Kasumi-1 (cell line): ENCODE results near the gene NOX3.

Experiments
- DNase-seq, 2 experiments: peaks; one replicate each; lab custom pipeline; 2025; lab: John Stamatoyannopoulos, UW

The NOX3 gene

GRCh38 chr6:155399062-155399744, 56.4 kb downstream of the NOX3 start:
- peak; percentile 8 to 25 for DNase-seq

GRCh38 chr6:155398701-155399061, 57.0 kb downstream of the NOX3 start:
- no peak for DNase-seq

GRCh38 chr6:155398221-155398620, 57.4 kb downstream of the NOX3 start:
- DNase-seq: no peak

GRCh38 chr6:155397172-155397705, 58.4 kb downstream of the NOX3 start:
- DNase-seq: no peak

- no peak for DNase-seq
Observed at GRCh38 chr6:155396605-155397004, 59.0 kb downstream of the NOX3 start.

GRCh38 chr6:155395339-155395738, 60.3 kb downstream of the NOX3 start:
- no peak for DNase-seq

GRCh38 chr6:155389130-155389529, 66.5 kb downstream of the NOX3 start:
- peak; percentile 9 to 11 for DNase-seq

GRCh38 chr6:155388591-155388990, 67.0 kb downstream of the NOX3 start:
- DNase-seq: no peak

- DNase-seq: no peak
Observed at GRCh38 chr6:155387481-155387880, 68.2 kb downstream of the NOX3 start.

- no peak for DNase-seq
Observed at GRCh38 chr6:155384321-155384952, 71.2 kb downstream of the NOX3 start.

GRCh38 chr6:155383913-155384312, 71.7 kb downstream of the NOX3 start:
- DNase-seq: no peak

GRCh38 chr6:155382338-155382685, 73.3 kb downstream of the NOX3 start:
- no peak for DNase-seq

- no peak for DNase-seq
Observed at GRCh38 chr6:155381673-155382337, 73.8 kb downstream of the NOX3 start.

GRCh38 chr6:155380666-155381332, 74.8 kb downstream of the NOX3 start:
- DNase-seq: no peak

- DNase-seq: no peak
Observed at GRCh38 chr6:155378724-155379123, 76.9 kb downstream of the NOX3 start.

GRCh38 chr6:155378276-155378675, 77.4 kb downstream of the NOX3 start:
- no peak for DNase-seq

- no peak for DNase-seq
Observed at GRCh38 chr6:155377061-155377460, 78.6 kb downstream of the NOX3 start.

GRCh38 chr6:155375801-155376200, 79.8 kb downstream of the NOX3 start:
- no peak for DNase-seq

GRCh38 chr6:155374681-155375080, 81.0 kb downstream of the NOX3 start:
- DNase-seq: no peak

- no peak for DNase-seq
Observed at GRCh38 chr6:155373276-155373675, 82.4 kb downstream of the NOX3 start.

- DNase-seq: no peak
Observed at GRCh38 chr6:155372256-155372655, 83.4 kb downstream of the NOX3 start.

GRCh38 chr6:155371230-155371629, 84.4 kb downstream of the NOX3 start:
- no peak for DNase-seq

- no peak for DNase-seq
Observed at GRCh38 chr6:155366325-155366724, 89.3 kb downstream of the NOX3 start.
